ENCODE results near the gene IRX3. TPM values are rescaled to one million over a fixed set of nuclear protein-coding genes. Genes with fewer than 3 reads are reported as not detected.

Gene IRX3
- total and polyA plus RNA-seq, 9 donors = 0.47 to 18.6 (median 1.8) TPM

DNA sequence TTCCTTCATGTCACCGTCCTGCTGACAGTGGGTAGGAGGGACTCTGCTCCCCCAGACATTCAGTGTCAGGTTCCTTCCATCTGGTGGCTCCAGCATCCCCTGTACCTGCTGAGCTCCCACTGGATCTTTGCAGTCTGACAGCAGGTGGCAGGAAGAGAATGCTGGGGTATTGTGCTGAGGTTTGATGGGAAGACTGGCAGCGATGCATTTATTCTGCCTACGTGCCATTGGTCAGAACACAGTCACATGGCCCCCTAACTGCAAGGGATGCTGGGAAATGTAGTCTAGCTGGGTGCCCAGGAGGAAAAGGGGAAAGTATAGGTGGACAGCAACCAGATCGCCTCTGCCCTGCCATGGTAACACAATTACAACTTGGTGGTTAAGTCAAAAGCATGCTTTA lies 44.4 kb downstream of the IRX3 start:
- no peak for DNase-seq
- Histone ChIP-seq H3K27ac (no peak overlapping the region), H3K36me3 (no peaks in the 10 kb centered on the region), H3K27me3 (no peaks in the 10 kb centered on the region), H3K4me3 (no peak overlapping the region), H3K9me3 (no peaks in the 10 kb centered on the region), H3K4me1 (ENCODE audit: insufficient read depth) (no peaks in the 10 kb centered on the region)
- intact Hi-C loops (cut with DNase I) = no loop called here
- 85 to 94% (median 87%) methylated on average over 4 of the region's 4 CpGs for WGBS, 3 donors
- TF ChIP-seq, protein P1, sequence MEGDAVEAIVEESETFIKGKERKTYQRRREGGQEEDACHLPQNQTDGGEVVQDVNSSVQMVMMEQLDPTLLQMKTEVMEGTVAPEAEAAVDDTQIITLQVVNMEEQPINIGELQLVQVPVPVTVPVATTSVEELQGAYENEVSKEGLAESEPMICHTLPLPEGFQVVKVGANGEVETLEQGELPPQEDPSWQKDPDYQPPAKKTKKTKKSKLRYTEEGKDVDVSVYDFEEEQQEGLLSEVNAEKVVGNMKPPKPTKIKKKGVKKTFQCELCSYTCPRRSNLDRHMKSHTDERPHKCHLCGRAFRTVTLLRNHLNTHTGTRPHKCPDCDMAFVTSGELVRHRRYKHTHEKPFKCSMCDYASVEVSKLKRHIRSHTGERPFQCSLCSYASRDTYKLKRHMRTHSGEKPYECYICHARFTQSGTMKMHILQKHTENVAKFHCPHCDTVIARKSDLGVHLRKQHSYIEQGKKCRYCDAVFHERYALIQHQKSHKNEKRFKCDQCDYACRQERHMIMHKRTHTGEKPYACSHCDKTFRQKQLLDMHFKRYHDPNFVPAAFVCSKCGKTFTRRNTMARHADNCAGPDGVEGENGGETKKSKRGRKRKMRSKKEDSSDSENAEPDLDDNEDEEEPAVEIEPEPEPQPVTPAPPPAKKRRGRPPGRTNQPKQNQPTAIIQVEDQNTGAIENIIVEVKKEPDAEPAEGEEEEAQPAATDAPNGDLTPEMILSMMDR (IDR thresholded peaks at IDR 0.05) = no peak

DNA sequence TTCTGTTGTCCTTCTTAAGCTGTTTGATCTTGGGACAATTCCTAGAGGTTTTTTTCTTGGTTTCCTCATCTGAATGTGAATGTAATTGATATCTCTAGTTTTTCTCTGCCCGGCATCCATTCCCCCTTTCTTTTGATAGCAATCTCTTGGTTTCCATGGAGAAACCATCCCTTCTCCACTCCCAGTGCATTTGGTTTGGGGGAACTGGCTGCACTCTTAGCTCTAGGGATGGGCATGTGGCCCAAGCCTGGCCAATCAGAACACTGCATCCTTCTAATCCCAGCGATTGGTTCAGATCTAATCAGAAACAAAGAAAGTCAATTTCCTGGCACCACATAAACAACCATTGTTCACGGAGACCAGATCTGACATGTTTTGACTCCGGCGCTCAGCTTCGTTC lies 45.1 kb downstream of the IRX3 start:
- TF ChIP-seq, protein P1 (IDR thresholded peaks at IDR 0.05) = no peak
- H3K27ac ChIP-seq = no peak overlapping the region
- no peak for DNase-seq
- no peaks in the 10 kb centered on the region for H3K9me3 ChIP-seq
- no peaks in the 10 kb centered on the region for H3K36me3 ChIP-seq
- H3K4me1 ChIP-seq (ENCODE audit: insufficient read depth) = no peaks in the 10 kb centered on the region
- WGBS, 3 donors = 50 to 78% (median 58%) methylated on average over 6 of the region's 6 CpGs
- intact Hi-C loops (cut with DNase I) = no loop called here
- H3K27me3 ChIP-seq = no peaks in the 10 kb centered on the region
- no peak overlapping the region for H3K4me3 ChIP-seq

GRCh38 chr16:54240271-54241129 lies 46.1 kb downstream of the IRX3 start:
- intact Hi-C loops (cut with DNase I) = no loop called here
- no peak overlapping the region for H3K27ac ChIP-seq
- WGBS, 3 donors = 36 to 46% (median 42%) methylated on average over 9 of the region's 9 CpGs

DNA sequence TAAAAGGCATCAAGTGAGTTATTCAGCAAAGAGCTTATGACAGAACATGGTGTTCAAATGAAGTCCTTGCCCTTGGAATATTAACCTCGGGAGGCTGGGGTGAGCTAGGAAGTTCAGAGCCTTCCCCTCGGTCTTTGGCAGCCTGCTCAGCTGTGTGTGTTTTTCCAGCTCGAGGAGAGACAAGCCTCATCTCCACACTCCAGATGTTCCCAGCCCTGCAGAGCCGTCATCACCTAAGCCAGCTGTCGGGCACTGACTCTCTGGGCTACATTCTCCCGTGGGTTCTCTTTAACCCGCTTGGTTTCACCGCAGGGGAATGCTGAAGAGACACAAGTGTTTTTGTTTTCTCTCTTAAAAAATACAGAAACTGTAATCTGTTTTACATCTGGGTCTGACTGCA lies 47.1 kb downstream of the IRX3 start:
- H3K4me3 ChIP-seq = no peak overlapping the region
- intact Hi-C loops (cut with DNase I) = no loop called here
- no peaks in the 10 kb centered on the region for H3K9me3 ChIP-seq
- WGBS, 3 donors = 11 to 37% (median 17%) methylated on average over 8 of the region's 8 CpGs
- peak in 1 of 5 donors; percentile 55 for DNase-seq
- H3K36me3 ChIP-seq = no peaks in the 10 kb centered on the region
- no peaks in the 10 kb centered on the region for H3K27me3 ChIP-seq
- no peak overlapping the region for H3K27ac ChIP-seq
- TF ChIP-seq EP300 (IDR thresholded peaks at IDR 0.05) = no peak
- TF ChIP-seq, protein P1 (IDR thresholded peaks at IDR 0.05) = no peak
- no peak for TF ChIP-seq POLR2A (IDR thresholded peaks at IDR 0.05)
- no peaks in the 10 kb centered on the region for H3K4me1 ChIP-seq (ENCODE audit: insufficient read depth)

More at GRCh38 chr16:54240271-54241129, 46.1 kb downstream of the IRX3 start:
- DNase-seq = no peak
- H3K36me3 ChIP-seq = no peaks in the 10 kb centered on the region
- TF ChIP-seq POLR2A (IDR thresholded peaks at IDR 0.05) (no peak), EP300 (IDR thresholded peaks at IDR 0.05) (no peak)
- TF ChIP-seq, protein P1 (IDR thresholded peaks at IDR 0.05) = no peak
- no peaks in the 10 kb centered on the region for H3K9me3 ChIP-seq
- H3K27me3 ChIP-seq = no peaks in the 10 kb centered on the region
- H3K4me1 ChIP-seq (ENCODE audit: insufficient read depth) = no peaks in the 10 kb centered on the region
- no peak overlapping the region for H3K4me3 ChIP-seq

Data from ovary (tissue), 9 donors.